H1 (cell line): Measurements from ENCODE around the gene NR2F6.

Source experiments
- BACH1 ChIP-seq: IDR thresholded peaks from 2 replicates; pipeline ENCODE4 v1.6.1; 2012; ENCODE audit warnings: low read length, improper control_type of control experiment
- BCL11A ChIP-seq, 2 experiments: IDR thresholded peaks; one replicate each; pipeline ENCODE4 v1.6.1; 2011; ENCODE audit warnings: low read depth in 2 of 2, low read length in 2 of 2, mild to moderate bottlenecking in 2 of 2
- CTCF ChIP-seq, 3 experiments: IDR thresholded peaks; 1 replicate in 2 of 3; 2 replicates in 1 of 3; pipeline versions ENCODE4 v1.5.1 to v1.6.1; 2011; ENCODE audit warnings: low read length in 3 of 3, mild to moderate bottlenecking in 3 of 3, inconsistent platforms in 2 of 3, low read depth in 1 of 3, moderate library complexity in 1 of 3; ENCODE audit not compliant: insufficient read depth in 1 of 3; ENCODE audit errors: control extremely low read depth in 1 of 3
- MAX ChIP-seq: IDR thresholded peaks from 2 replicates; pipeline ENCODE4 v1.6.1; 2012; ENCODE audit warnings: inconsistent platforms
- NANOG ChIP-seq: IDR thresholded peaks from 2 replicates; pipeline ENCODE4 v1.6.1; 2011; ENCODE audit warnings: low read length, low read depth, mild to moderate bottlenecking, inconsistent platforms; ENCODE audit not compliant: insufficient read depth, poor library complexity, severe bottlenecking
- RBBP5 ChIP-seq: IDR thresholded peaks from 2 replicates; pipeline ENCODE4 v1.7.1; 2012; ENCODE audit warnings: low read depth, mild to moderate bottlenecking, inconsistent platforms, low read length, moderate library complexity, borderline replicate concordance
- SIX5 ChIP-seq: IDR thresholded peaks from 2 replicates; pipeline ENCODE4 v1.6.1; 2011; ENCODE audit warnings: mild to moderate bottlenecking, low read depth, low read length
- USF2 ChIP-seq: IDR thresholded peaks from 2 replicates; pipeline ENCODE4 v1.6.1; 2011; ENCODE audit warnings: low read length, improper control_type of control experiment
- YY1 ChIP-seq: IDR thresholded peaks from 2 replicates; pipeline ENCODE4 v1.6.1; 2011; ENCODE audit warnings: low read depth, mild to moderate bottlenecking, low read length

- no peak for TF ChIP-seq SIX5
- TF ChIP-seq YY1 = no peak
- no peak for TF ChIP-seq BCL11A (IDR thresholded peaks at IDR 0.05; ENCODE audit: low read depth in 2 of 2, low read length in 2 of 2)
- no peak for TF ChIP-seq CTCF (IDR thresholded peaks at IDR 0.05; ENCODE audit: control extremely low read depth in 1 of 3, insufficient read depth in 1 of 3, low read depth in 1 of 3, low read length in 3 of 3)
- TF ChIP-seq RBBP5 = no peak
- no peak for TF ChIP-seq NANOG
- no peak for TF ChIP-seq MAX
- TF ChIP-seq USF2 = no peak
- no peak for TF ChIP-seq BACH1
Observed at GRCh38 chr19:17237747-17238706, 7.7 kb downstream of the NR2F6 start.
